CD4-positive, alpha-beta T cell treated with Interleukin-1 beta for 1 hour (primary cell): ENCODE data around the gene GFRAL.

Source experiments
- DNase-seq, 2 donors: peaks; one replicate each; pipeline ENCODE4 v3.0.0-alpha.2; 2020 to 2022

Gene GFRAL

GRCh38 chr6:55437141-55437540, 109.9 kb downstream of the GFRAL start:
- DNase-seq = no peak

- no peak for DNase-seq
Observed at GRCh38 chr6:55438203-55438602, 110.9 kb downstream of the GFRAL start.

GRCh38 chr6:55443238-55444134, 116.2 kb downstream of the GFRAL start:
- no peak for DNase-seq

- no peak for DNase-seq
Observed at GRCh38 chr6:55445648-55446204, 118.5 kb downstream of the GFRAL start.

- DNase-seq = no peak
Observed at GRCh38 chr6:55447891-55448290, 120.6 kb downstream of the GFRAL start.

- no peak for DNase-seq
Observed at GRCh38 chr6:55448451-55448850, 121.2 kb downstream of the GFRAL start.

- DNase-seq = no peak
Observed at GRCh38 chr6:55449225-55449624, 122.0 kb downstream of the GFRAL start.

GRCh38 chr6:55450005-55450404, 122.7 kb downstream of the GFRAL start:
- no peak for DNase-seq
